SK-N-SH (cell line): ENCODE data around the gene DBNL.

Experiments
- CHD2 ChIP-seq: fragments of 150-350 bp; IDR thresholded peaks from 2 replicates; pipeline ENCODE4 v1.6.1; 2018; ENCODE audit warnings: low read length; ENCODE audit not compliant: partially characterized antibody
- CTCF ChIP-seq: fragments of 200-600 bp; sonication (generic); IDR thresholded peaks from 2 replicates; pipeline ENCODE4 v1.6.1; 2017; ENCODE audit warnings: antibody characterized with exemption, mild to moderate bottlenecking, moderate library complexity
- EP300 ChIP-seq, 2 experiments: IDR thresholded peaks; 2 replicates each; pipeline versions ENCODE4 v1.4.0 to v1.6.1; 2012; ENCODE audit warnings: borderline replicate concordance in 1 of 2, low read depth in 1 of 2, low read length in 1 of 2
- POLR2AphosphoS5 ChIP-seq: IDR thresholded peaks from 2 replicates; pipeline ENCODE4 v1.6.1; 2012; ENCODE audit warnings: low read depth, low read length
- REST ChIP-seq: IDR thresholded peaks from 2 replicates; pipeline ENCODE4 v1.6.1; 2012; ENCODE audit warnings: mild to moderate bottlenecking, low read depth, low read length, moderate library complexity
- YY1 ChIP-seq: IDR thresholded peaks from 2 replicates; pipeline ENCODE4 v1.4.0; 2012; ENCODE audit warnings: low read depth, mild to moderate bottlenecking

GRCh38 chr7:44044315-44045225, at the start of gene DBNL:
- TF ChIP-seq CHD2 (peak; percentile 65), CTCF (no peak), POLR2AphosphoS5 (peak; percentile 99), EP300 (IDR thresholded peaks at IDR 0.05; ENCODE audit: borderline replicate concordance in 1 of 2, low read depth in 1 of 2, low read length in 1 of 2) (no peak), YY1 (peak; percentile 81), REST (no peak; the same call in 1 of the 2 replicates)
